ENCODE results near the gene MTHFD2.

DNA sequence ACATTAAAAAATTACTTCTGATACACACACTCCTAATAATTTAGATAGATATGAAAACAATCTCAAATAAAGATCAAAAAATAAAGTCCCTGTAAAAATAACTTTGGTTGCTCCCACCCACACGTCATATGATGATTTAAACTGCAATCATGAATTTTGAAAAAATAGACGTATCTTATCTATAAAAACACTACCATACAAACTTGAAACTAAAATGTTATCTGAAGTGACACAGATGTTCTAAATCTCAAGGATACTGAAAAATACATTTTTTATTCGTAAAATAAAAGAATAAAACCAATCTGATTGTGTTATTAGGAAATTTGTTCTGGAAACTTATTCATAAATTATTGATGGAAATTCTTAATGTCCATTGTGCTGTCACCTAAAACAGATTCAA lies 42.6 kb upstream of the MTHFD2 start:
- TF ChIP-seq, protein P1, sequence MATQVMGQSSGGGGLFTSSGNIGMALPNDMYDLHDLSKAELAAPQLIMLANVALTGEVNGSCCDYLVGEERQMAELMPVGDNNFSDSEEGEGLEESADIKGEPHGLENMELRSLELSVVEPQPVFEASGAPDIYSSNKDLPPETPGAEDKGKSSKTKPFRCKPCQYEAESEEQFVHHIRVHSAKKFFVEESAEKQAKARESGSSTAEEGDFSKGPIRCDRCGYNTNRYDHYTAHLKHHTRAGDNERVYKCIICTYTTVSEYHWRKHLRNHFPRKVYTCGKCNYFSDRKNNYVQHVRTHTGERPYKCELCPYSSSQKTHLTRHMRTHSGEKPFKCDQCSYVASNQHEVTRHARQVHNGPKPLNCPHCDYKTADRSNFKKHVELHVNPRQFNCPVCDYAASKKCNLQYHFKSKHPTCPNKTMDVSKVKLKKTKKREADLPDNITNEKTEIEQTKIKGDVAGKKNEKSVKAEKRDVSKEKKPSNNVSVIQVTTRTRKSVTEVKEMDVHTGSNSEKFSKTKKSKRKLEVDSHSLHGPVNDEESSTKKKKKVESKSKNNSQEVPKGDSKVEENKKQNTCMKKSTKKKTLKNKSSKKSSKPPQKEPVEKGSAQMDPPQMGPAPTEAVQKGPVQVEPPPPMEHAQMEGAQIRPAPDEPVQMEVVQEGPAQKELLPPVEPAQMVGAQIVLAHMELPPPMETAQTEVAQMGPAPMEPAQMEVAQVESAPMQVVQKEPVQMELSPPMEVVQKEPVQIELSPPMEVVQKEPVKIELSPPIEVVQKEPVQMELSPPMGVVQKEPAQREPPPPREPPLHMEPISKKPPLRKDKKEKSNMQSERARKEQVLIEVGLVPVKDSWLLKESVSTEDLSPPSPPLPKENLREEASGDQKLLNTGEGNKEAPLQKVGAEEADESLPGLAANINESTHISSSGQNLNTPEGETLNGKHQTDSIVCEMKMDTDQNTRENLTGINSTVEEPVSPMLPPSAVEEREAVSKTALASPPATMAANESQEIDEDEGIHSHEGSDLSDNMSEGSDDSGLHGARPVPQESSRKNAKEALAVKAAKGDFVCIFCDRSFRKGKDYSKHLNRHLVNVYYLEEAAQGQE (IDR thresholded peaks at IDR 0.05; ENCODE audit: insufficient read depth in 1 of 2, low read depth in 2 of 2, low read length in 2 of 2): no peak
- no peak for TF ChIP-seq TAF1 (IDR thresholded peaks at IDR 0.05; ENCODE audit: borderline replicate concordance, insufficient read depth, low read length)
- no peak for TF ChIP-seq POLR2AphosphoS5 (IDR thresholded peaks at IDR 0.05; ENCODE audit: low read depth, low read length)
